Measurements from ENCODE around the gene SNAP25. TPM values are rescaled to one million over a fixed set of nuclear protein-coding genes. Genes with fewer than 3 reads are reported as not detected.

The SNAP25 gene
- total RNA-seq, 1 donor from 2014 or later: 0.60 TPM

DNA sequence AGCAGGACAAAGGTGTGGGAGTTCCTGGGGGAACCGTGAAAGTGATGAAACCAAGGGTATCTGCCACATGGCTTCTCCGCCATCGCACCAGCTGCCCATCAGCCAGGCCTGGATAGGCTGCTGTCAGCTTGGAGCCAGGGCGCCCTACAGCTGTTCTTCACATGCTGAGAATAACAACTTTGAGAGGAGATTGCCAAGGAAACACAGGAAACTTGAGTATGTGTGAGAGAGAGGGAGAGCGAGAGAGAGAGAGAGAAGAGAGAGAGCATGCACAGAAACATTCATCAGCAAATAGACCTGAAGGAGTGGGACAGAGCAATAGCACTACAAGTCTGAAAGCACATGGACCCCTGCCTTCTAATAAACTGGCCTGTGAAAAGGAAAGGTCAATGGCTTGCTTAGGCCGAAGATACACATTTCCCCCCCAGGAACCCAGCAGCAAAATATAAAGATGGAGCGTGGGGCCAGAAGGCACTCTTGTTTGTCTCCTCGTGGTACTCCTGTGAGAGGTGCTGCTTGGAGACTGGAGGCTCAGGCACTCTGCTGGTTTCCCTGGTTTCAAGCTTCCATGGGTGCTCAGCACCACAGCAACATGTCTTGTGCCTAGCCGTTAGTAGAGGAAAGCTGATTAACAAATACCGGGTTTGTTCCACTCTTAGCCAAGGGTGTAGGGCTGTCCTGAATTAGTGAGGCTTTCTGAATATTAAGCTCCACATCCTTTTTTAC, 53.0 kb downstream of the SNAP25 start:
- DNase-seq (ENCODE audit: low spot score): no peak
- H3K4me1 Mint-ChIP-seq (ENCODE audit: low read depth): no peaks in the 10 kb centered on the region
- H3K36me3 Mint-ChIP-seq (ENCODE audit: low read depth): no peaks in the 10 kb centered on the region
- no peak overlapping the region for H3K4me3 Mint-ChIP-seq (ENCODE audit: unreplicated experiment)
- H3K27ac Mint-ChIP-seq (ENCODE audit: unreplicated experiment): no peak overlapping the region
- H3K9me3 Mint-ChIP-seq (ENCODE audit: low read depth): no peaks in the 10 kb centered on the region
- H3K27me3 Mint-ChIP-seq (ENCODE audit: low read depth): no peaks in the 10 kb centered on the region
- TF ChIP-seq, protein P1, sequence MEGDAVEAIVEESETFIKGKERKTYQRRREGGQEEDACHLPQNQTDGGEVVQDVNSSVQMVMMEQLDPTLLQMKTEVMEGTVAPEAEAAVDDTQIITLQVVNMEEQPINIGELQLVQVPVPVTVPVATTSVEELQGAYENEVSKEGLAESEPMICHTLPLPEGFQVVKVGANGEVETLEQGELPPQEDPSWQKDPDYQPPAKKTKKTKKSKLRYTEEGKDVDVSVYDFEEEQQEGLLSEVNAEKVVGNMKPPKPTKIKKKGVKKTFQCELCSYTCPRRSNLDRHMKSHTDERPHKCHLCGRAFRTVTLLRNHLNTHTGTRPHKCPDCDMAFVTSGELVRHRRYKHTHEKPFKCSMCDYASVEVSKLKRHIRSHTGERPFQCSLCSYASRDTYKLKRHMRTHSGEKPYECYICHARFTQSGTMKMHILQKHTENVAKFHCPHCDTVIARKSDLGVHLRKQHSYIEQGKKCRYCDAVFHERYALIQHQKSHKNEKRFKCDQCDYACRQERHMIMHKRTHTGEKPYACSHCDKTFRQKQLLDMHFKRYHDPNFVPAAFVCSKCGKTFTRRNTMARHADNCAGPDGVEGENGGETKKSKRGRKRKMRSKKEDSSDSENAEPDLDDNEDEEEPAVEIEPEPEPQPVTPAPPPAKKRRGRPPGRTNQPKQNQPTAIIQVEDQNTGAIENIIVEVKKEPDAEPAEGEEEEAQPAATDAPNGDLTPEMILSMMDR (IDR thresholded peaks at IDR 0.05): no peak

DNA sequence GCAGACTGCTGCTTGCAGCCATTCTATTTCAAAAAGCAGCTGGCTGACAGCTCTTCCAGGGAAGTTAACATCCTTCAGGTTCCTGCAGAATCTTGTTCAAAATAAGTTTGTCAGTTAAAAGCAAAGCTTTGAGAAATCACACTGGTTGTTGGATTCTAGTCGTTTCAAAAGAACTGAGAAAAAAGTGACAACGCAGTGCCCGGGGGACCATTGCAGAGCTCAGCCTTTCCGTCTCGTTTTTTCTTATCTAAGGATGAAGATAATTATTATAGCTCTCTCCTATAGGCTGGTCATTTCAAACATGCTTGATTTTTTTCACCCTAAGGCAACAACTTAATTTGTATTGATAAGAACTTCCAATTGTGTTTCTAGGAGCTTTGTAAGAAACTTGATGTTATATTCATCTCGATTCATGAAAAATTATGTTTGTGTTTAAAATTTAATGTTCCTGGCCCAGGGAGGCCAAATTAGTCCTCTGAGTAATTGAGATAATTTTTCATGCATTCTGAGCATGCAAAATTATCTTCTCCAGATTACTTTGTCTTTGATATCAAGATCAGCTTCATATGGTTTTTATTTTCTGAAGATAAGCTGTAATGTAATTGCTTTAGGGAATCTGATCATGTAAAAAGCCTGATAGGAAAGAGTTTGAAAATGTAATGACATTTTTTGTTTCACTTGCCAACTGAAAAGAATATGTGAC, 58.4 kb downstream of the SNAP25 start:
- peaks cover 22% of the 10 kb centered on the region for H3K4me1 Mint-ChIP-seq (ENCODE audit: low read depth)
- H3K4me3 Mint-ChIP-seq (ENCODE audit: unreplicated experiment): no peak overlapping the region
- H3K9me3 Mint-ChIP-seq (ENCODE audit: low read depth): no peaks in the 10 kb centered on the region
- DNase-seq (ENCODE audit: low spot score): no peak
- TF ChIP-seq, protein P1 (IDR thresholded peaks at IDR 0.05): no peak
- H3K36me3 Mint-ChIP-seq (ENCODE audit: low read depth): no peaks in the 10 kb centered on the region
- H3K27me3 Mint-ChIP-seq (ENCODE audit: low read depth): no peaks in the 10 kb centered on the region
- no peak overlapping the region for H3K27ac Mint-ChIP-seq (ENCODE audit: unreplicated experiment)

DNA sequence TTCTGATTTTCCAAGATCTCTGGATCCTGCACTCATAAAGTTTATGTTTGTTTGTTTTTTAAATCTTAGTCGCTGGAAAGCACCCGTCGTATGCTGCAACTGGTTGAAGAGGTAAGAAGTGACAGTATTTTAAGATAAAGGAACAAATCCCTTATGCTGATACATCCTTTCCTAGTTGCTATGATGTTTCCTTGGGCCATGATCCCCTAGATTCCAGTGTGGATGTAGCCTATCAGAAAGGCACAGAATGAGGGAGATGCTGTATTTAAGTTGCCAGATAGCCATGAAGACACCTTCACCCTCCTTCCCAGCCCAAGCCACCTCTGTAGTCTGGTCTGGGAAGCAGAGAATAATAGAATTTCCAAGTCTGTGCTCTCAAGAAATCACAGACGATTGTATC, 59.0 kb downstream of the SNAP25 start:
- H3K27me3 Mint-ChIP-seq (ENCODE audit: low read depth): no peaks in the 10 kb centered on the region
- H3K9me3 Mint-ChIP-seq (ENCODE audit: low read depth): no peaks in the 10 kb centered on the region
- H3K4me3 Mint-ChIP-seq (ENCODE audit: unreplicated experiment): no peak overlapping the region
- no peak for DNase-seq (ENCODE audit: low spot score)
- peaks cover 28% of the 10 kb centered on the region for H3K4me1 Mint-ChIP-seq (ENCODE audit: low read depth)
- H3K27ac Mint-ChIP-seq (ENCODE audit: unreplicated experiment): no peak overlapping the region
- TF ChIP-seq, protein P1 (IDR thresholded peaks at IDR 0.05): no peak
- no peaks in the 10 kb centered on the region for H3K36me3 Mint-ChIP-seq (ENCODE audit: low read depth)

- Mint-ChIP-seq H3K27me3 (ENCODE audit: low read depth) (no peaks in the 10 kb centered on the region), H3K36me3 (ENCODE audit: low read depth) (no peaks in the 10 kb centered on the region), H3K4me1 (ENCODE audit: low read depth) (peaks cover 36% of the 10 kb centered on the region), H3K4me3 (ENCODE audit: unreplicated experiment) (no peak overlapping the region), H3K9me3 (ENCODE audit: low read depth) (no peaks in the 10 kb centered on the region), H3K27ac (ENCODE audit: unreplicated experiment) (no peak overlapping the region)
- no peak for DNase-seq (ENCODE audit: low spot score)
- TF ChIP-seq, protein P1 (IDR thresholded peaks at IDR 0.05): no peak
These were observed 59.8 kb downstream of the SNAP25 start for GRCh38 chr20:10278412-10278811.

DNA sequence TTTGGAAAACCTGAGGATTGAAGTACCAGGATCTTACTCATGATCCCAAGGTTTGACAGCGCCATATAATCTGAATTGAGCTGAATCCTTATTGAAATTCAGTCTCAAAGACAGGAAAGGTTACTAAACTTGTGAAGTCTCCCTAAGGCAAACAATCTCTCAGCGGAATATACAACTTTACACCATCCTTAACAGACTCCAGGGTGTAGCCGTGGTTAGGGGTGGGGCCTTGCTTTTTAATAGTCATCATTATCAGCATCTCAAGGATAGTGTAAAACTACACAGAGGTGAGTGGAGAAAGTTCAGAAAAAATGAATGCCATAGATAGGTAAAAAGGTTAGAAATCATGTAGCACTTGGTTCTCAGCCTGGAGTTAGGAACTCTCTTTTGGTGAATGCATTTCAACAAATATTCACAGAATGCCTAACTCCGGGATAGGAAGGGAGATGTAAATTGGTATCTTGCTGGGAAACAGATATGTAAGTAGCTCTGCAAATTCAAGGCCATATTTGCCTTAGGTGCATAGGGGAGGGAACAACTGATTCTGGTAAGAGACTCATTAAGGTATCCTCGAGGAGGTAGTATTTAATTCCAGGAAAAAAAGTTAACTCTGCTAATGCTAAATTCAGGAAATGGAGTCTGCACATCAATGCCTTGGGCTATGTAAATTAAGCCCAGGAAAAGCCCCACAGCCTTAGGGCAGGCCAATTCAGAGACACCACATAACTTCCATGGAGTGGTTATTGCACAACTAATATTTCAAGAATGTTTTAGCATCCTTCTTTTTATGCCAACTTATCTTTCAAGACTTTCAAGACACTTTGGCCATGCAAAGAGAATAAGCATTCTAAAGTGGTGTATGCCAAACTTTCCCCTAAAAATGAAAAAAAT, 61.6 kb downstream of the SNAP25 start:
- Mint-ChIP-seq H3K4me1 (ENCODE audit: low read depth) (peaks cover 36% of the 10 kb centered on the region), H3K27me3 (ENCODE audit: low read depth) (no peaks in the 10 kb centered on the region)

More for the DNA sequence above, 61.6 kb downstream of the SNAP25 start:
- TF ChIP-seq, protein P1 (IDR thresholded peaks at IDR 0.05): no peak
- no peaks in the 10 kb centered on the region for H3K9me3 Mint-ChIP-seq (ENCODE audit: low read depth)
- no peak overlapping the region for H3K4me3 Mint-ChIP-seq (ENCODE audit: unreplicated experiment)
- DNase-seq (ENCODE audit: low spot score): no peak
- H3K36me3 Mint-ChIP-seq (ENCODE audit: low read depth): no peaks in the 10 kb centered on the region
- H3K27ac Mint-ChIP-seq (ENCODE audit: unreplicated experiment): no peak overlapping the region
